Large intestine (tissue), 3 donors: ENCODE results near the gene TTC32. TPM values are rescaled to one million over a fixed set of nuclear protein-coding genes. Genes with fewer than 3 reads are reported as not detected.
"Not testable (repeated sequence)": the region's sequence is repeated elsewhere in the genome, so short reads cannot be mapped to it uniquely, and the experiment has no call there.

Experiments
- DNase-seq, 2 donors: peaks; one replicate each; pipeline versions ENCODE4 v3.0.0 to v3.0.0-alpha.2; 2013
- H3K27ac ChIP-seq: one replicate; pipeline ENCODE4 v1.5.1; 2013; ENCODE audit warnings: low read length
- H3K27me3 ChIP-seq: 2 replicates; pipeline ENCODE4 v1.6.1; 2013; ENCODE audit warnings: low read length; ENCODE audit not compliant: control insufficient read depth, insufficient read depth
- H3K36me3 ChIP-seq: 2 replicates; pipeline ENCODE4 v1.6.1; 2013; ENCODE audit warnings: low read length; ENCODE audit not compliant: control insufficient read depth, insufficient read depth
- H3K4me1 ChIP-seq: one replicate; pipeline ENCODE4 v1.6.1; 2013; ENCODE audit warnings: low read length; ENCODE audit not compliant: control insufficient read depth, insufficient read depth
- H3K4me3 ChIP-seq: one replicate; pipeline ENCODE4 v1.5.1; 2013; ENCODE audit warnings: low read length
- H3K9me3 ChIP-seq: one replicate; pipeline ENCODE4 v1.6.1; 2013; ENCODE audit warnings: mild to moderate bottlenecking, low read depth, low read length, moderate library complexity; ENCODE audit not compliant: control insufficient read depth
- WGBS: methylation state at CpG from one replicate; pipeline ENCODE4 v1.1.5; 2013; ENCODE audit warnings: low lambda C conversion rate; ENCODE audit not compliant: insufficient coverage; 5-methylcytosine and 5-hydroxymethylcytosine counted together
- polyA plus RNA-seq: library from polyadenylated mRNA; unstranded; fragments of 120-200 nt; gene quantifications from one replicate; pipeline ENCODE4 v1.2.1, GENCODE V29; 2013

The TTC32 gene
- polyA plus RNA-seq, 1 donor: 24.0 TPM

- no peak overlapping the region for H3K27ac ChIP-seq
- no peak for DNase-seq
- H3K36me3 ChIP-seq: peaks cover 24% of the 10 kb centered on the region
Measured at GRCh38 chr2:19932928-19933327, 31.1 kb upstream of the TTC32 start.

GRCh38 chr2:19929226-19929625 lies 27.4 kb upstream of the TTC32 start:
- no peak for DNase-seq
- no peak overlapping the region for H3K4me3 ChIP-seq
- H3K36me3 ChIP-seq: peaks cover 12% of the 10 kb centered on the region
- H3K27me3 ChIP-seq: no peaks in the 10 kb centered on the region
- no peaks in the 10 kb centered on the region for H3K4me1 ChIP-seq
- peaks cover 7% of the 10 kb centered on the region for H3K9me3 ChIP-seq
- H3K27ac ChIP-seq: no peak overlapping the region

More at GRCh38 chr2:19932928-19933327, 31.1 kb upstream of the TTC32 start:
- H3K4me3 ChIP-seq: no peak overlapping the region
- no CpG with 5 or more reads among the region's 2 CpGs for WGBS
- H3K4me1 ChIP-seq: no peaks in the 10 kb centered on the region
- H3K27me3 ChIP-seq: no peaks in the 10 kb centered on the region
- peaks cover 7% of the 10 kb centered on the region for H3K9me3 ChIP-seq

GRCh38 chr2:19927816-19928215 lies 26.0 kb upstream of the TTC32 start:
- not testable (repeated sequence) for H3K4me3 ChIP-seq, H3K9me3 ChIP-seq, H3K4me1 ChIP-seq, H3K27ac ChIP-seq, H3K27me3 ChIP-seq, DNase-seq
- H3K36me3 ChIP-seq: peaks cover 12% of the 10 kb centered on the region
- no CpG with 5 or more reads among the region's 1 CpG for WGBS

GRCh38 chr2:19924526-19924925 lies 22.7 kb upstream of the TTC32 start:
- H3K36me3 ChIP-seq, H3K4me1 ChIP-seq, H3K9me3 ChIP-seq, DNase-seq, H3K27me3 ChIP-seq, H3K27ac ChIP-seq, H3K4me3 ChIP-seq: not testable (repeated sequence)
- 83% methylated on average over 2 of the region's 4 CpGs for WGBS

GRCh38 chr2:19922188-19922587 lies 20.4 kb upstream of the TTC32 start:
- not testable (repeated sequence) for H3K27me3 ChIP-seq, H3K36me3 ChIP-seq, H3K4me1 ChIP-seq, DNase-seq, H3K4me3 ChIP-seq, H3K27ac ChIP-seq, H3K9me3 ChIP-seq
- no CpG with 5 or more reads among the region's 3 CpGs for WGBS

GRCh38 chr2:19916385-19916950 lies 14.7 kb upstream of the TTC32 start:
- Histone ChIP-seq H3K4me3 (no peak overlapping the region), H3K9me3 (no peaks in the 10 kb centered on the region), H3K27me3 (no peaks in the 10 kb centered on the region), H3K4me1 (no peaks in the 10 kb centered on the region), H3K27ac (no peak overlapping the region), H3K36me3 (peaks cover 3% of the 10 kb centered on the region)
- DNase-seq: no peak
- no CpG with 5 or more reads among the region's 6 CpGs for WGBS

GRCh38 chr2:19914266-19914975 lies 12.6 kb upstream of the TTC32 start:
- DNase-seq: no peak
- Histone ChIP-seq H3K9me3 (no peaks in the 10 kb centered on the region), H3K27me3 (no peaks in the 10 kb centered on the region), H3K36me3 (peaks cover 3% of the 10 kb centered on the region), H3K4me3 (no peak overlapping the region), H3K4me1 (no peaks in the 10 kb centered on the region), H3K27ac (no peak overlapping the region)
- 83% methylated on average over 1 of the region's 1 CpG for WGBS

GRCh38 chr2:19911808-19912509 lies 10.2 kb upstream of the TTC32 start:
- DNase-seq: no peak
- Histone ChIP-seq H3K27ac (no peak overlapping the region), H3K9me3 (no peaks in the 10 kb centered on the region), H3K27me3 (no peaks in the 10 kb centered on the region), H3K36me3 (peaks cover 3% of the 10 kb centered on the region), H3K4me1 (no peaks in the 10 kb centered on the region), H3K4me3 (no peak overlapping the region)
- no CpG with 5 or more reads among the region's 9 CpGs for WGBS

- no peak for DNase-seq
- H3K4me3 ChIP-seq: peak overlapping the region; percentile 88
- H3K27ac ChIP-seq: peak overlapping the region; percentile 94
- H3K36me3 ChIP-seq: no peaks in the 10 kb centered on the region
- H3K4me1 ChIP-seq: peaks cover 2% of the 10 kb centered on the region
- no peaks in the 10 kb centered on the region for H3K27me3 ChIP-seq
- no peaks in the 10 kb centered on the region for H3K9me3 ChIP-seq
- 8% methylated on average over 3 of the region's 21 CpGs for WGBS
Measured at GRCh38 chr2:19902216-19902740, 495 bp upstream of the TTC32 start.

- peak overlapping the region; percentile 88 for H3K4me3 ChIP-seq
- H3K27me3 ChIP-seq: no peaks in the 10 kb centered on the region
- H3K9me3 ChIP-seq: no peaks in the 10 kb centered on the region
- DNase-seq: peak in 1 of 2 donors; percentile 24
- peaks cover 2% of the 10 kb centered on the region for H3K4me1 ChIP-seq
- H3K36me3 ChIP-seq: no peaks in the 10 kb centered on the region
- WGBS: 20% methylated on average over 1 of the region's 26 CpGs
- peak overlapping the region; percentile 94 for H3K27ac ChIP-seq
Measured at GRCh38 chr2:19900931-19901441, 797 bp downstream of the TTC32 start.
